ENCODE results near the gene CCDC91.

- no peak for TF ChIP-seq POLR2AphosphoS5 (IDR thresholded peaks at IDR 0.05)
- TF ChIP-seq CTCF (IDR thresholded peaks at IDR 0.05) = no peak
Measured at GRCh38 chr12:28144532-28144931, 45.7 kb upstream of the CCDC91 start.
